Measurements from ENCODE around the gene MPP7. TPM values are rescaled to one million over a fixed set of nuclear protein-coding genes. Genes with fewer than 3 reads are reported as not detected.

The MPP7 gene
- total RNA-seq, 3 donors from 2014 or later, result 2.9 to 20.3 (median 18.0) TPM

DNA sequence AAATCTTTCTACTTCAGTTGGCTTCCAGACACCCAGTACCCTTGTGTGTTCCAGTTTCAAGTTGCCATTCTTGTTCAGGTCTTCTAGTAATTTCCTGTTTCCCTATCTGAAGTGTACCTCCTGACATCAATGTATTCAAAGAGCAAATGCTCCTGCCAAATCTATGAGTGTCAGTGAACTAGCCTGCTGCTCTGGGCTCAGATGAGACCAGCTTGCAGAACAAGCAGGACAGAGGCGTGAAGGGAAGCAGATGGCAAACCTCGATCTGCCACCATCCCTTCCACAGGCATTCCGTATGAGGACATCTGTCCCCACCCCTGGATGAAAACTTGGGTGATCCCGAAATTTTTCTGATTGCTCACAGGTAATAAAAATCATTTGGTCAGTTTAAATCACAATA is 4.4 kb upstream of the MPP7 start:
- H3K4me3 ChIP-seq, result no peak overlapping the region
- H3K27me3 ChIP-seq, result no peaks in the 10 kb centered on the region
- intact Hi-C loops (cut with DNase I; ENCODE audit: low total_unique reads), result no loop called here
- no peaks in the 10 kb centered on the region for H3K9me3 ChIP-seq
- TF ChIP-seq POLR2AphosphoS5 (IDR thresholded peaks at IDR 0.05), result no peak
- no peak for TF ChIP-seq POLR2A (IDR thresholded peaks at IDR 0.05)
- TF ChIP-seq, protein P1, sequence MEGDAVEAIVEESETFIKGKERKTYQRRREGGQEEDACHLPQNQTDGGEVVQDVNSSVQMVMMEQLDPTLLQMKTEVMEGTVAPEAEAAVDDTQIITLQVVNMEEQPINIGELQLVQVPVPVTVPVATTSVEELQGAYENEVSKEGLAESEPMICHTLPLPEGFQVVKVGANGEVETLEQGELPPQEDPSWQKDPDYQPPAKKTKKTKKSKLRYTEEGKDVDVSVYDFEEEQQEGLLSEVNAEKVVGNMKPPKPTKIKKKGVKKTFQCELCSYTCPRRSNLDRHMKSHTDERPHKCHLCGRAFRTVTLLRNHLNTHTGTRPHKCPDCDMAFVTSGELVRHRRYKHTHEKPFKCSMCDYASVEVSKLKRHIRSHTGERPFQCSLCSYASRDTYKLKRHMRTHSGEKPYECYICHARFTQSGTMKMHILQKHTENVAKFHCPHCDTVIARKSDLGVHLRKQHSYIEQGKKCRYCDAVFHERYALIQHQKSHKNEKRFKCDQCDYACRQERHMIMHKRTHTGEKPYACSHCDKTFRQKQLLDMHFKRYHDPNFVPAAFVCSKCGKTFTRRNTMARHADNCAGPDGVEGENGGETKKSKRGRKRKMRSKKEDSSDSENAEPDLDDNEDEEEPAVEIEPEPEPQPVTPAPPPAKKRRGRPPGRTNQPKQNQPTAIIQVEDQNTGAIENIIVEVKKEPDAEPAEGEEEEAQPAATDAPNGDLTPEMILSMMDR (IDR thresholded peaks at IDR 0.05), result no peak
- no peak for DNase-seq (ENCODE audit: low spot score in 2 of 2)
- no peaks in the 10 kb centered on the region for H3K4me1 ChIP-seq
- no peaks in the 10 kb centered on the region for H3K36me3 ChIP-seq
- no peak overlapping the region for H3K27ac ChIP-seq

DNA sequence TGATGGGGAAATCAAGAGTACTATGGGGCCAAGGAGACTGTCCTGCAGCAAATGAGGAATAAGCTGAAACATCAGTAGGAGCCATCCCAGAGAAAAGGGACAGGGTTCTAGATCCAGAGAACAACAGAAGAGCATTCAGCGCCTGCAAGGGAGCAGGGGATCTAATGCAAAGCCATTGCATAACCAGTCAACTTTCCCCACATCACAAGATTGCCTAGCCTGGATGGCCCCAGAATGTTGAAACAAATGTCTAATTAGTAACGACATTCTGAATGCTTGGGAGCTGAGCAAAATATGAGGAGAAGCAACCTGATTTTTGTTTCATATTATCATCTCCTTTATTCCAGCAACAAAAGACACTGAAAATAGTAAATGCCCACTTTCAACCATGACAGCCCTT is 2.7 kb upstream of the MPP7 start:
- Histone ChIP-seq H3K27me3 (no peaks in the 10 kb centered on the region), H3K27ac (no peak overlapping the region), H3K4me3 (no peak overlapping the region), H3K36me3 (no peaks in the 10 kb centered on the region), H3K4me1 (no peaks in the 10 kb centered on the region), H3K9me3 (no peaks in the 10 kb centered on the region)
- TF ChIP-seq POLR2A (IDR thresholded peaks at IDR 0.05), result no peak
- no peak for TF ChIP-seq POLR2AphosphoS5 (IDR thresholded peaks at IDR 0.05)
- intact Hi-C loops (cut with DNase I; ENCODE audit: low total_unique reads), result no loop called here
- DNase-seq (ENCODE audit: low spot score in 2 of 2), result no peak

GRCh38 chr10:28304032-28304571 is 1.2 kb upstream of the MPP7 start:
- Histone ChIP-seq H3K27ac (no peak overlapping the region), H3K36me3 (no peaks in the 10 kb centered on the region), H3K27me3 (no peaks in the 10 kb centered on the region), H3K4me1 (no peaks in the 10 kb centered on the region), H3K9me3 (no peaks in the 10 kb centered on the region), H3K4me3 (no peak overlapping the region)
- intact Hi-C loops (cut with DNase I; ENCODE audit: low total_unique reads), result no loop called here
- TF ChIP-seq, protein P1 (IDR thresholded peaks at IDR 0.05), result no peak
- no peak for TF ChIP-seq POLR2A (IDR thresholded peaks at IDR 0.05)
- TF ChIP-seq POLR2AphosphoS5 (IDR thresholded peaks at IDR 0.05), result no peak
- DNase-seq (ENCODE audit: low spot score in 2 of 2), result no peak

- no peaks in the 10 kb centered on the region for H3K4me1 ChIP-seq
- no peaks in the 10 kb centered on the region for H3K36me3 ChIP-seq
- H3K9me3 ChIP-seq, result no peaks in the 10 kb centered on the region
- intact Hi-C loops (cut with DNase I; ENCODE audit: low total_unique reads), result no loop called here
- TF ChIP-seq, protein P1 (IDR thresholded peaks at IDR 0.05), result no peak
- TF ChIP-seq POLR2A (IDR thresholded peaks at IDR 0.05) (no peak), POLR2AphosphoS5 (IDR thresholded peaks at IDR 0.05) (no peak)
- no peaks in the 10 kb centered on the region for H3K27me3 ChIP-seq
- peak in 1 of 2 donors; percentile 24 for DNase-seq (ENCODE audit: low spot score in 2 of 2)
- peak overlapping the region; percentile 87 to 90 for H3K27ac ChIP-seq
- peak overlapping the region; percentile 65 to 90 (median 81) for H3K4me3 ChIP-seq
These were observed 739 bp downstream of the MPP7 start for GRCh38 chr10:28302012-28302637.

GRCh38 chr10:28300027-28300426 is 2.8 kb downstream of the MPP7 start:
- H3K9me3 ChIP-seq, result no peaks in the 10 kb centered on the region
- intact Hi-C loops (cut with DNase I; ENCODE audit: low total_unique reads), result no loop called here

More at GRCh38 chr10:28300027-28300426, 2.8 kb downstream of the MPP7 start:
- Histone ChIP-seq H3K27me3 (no peaks in the 10 kb centered on the region), H3K36me3 (no peaks in the 10 kb centered on the region), H3K4me1 (no peaks in the 10 kb centered on the region), H3K27ac (no peak overlapping the region), H3K4me3 (no peak overlapping the region)
- no peak for TF ChIP-seq POLR2AphosphoS5 (IDR thresholded peaks at IDR 0.05)
- TF ChIP-seq, protein P1 (IDR thresholded peaks at IDR 0.05), result no peak
- TF ChIP-seq POLR2A (IDR thresholded peaks at IDR 0.05), result no peak
- no peak for DNase-seq (ENCODE audit: low spot score in 2 of 2)

All from breast epithelium (tissue), 4 donors.